NCI-H1417 treated with DMSO at 0.1 percent for 48 hours (cell line): ENCODE results near the gene PLCB4.

Experiments used
- DNase-seq: peaks from one replicate; lab custom pipeline; 2025; lab: John Stamatoyannopoulos, UW

PLCB4 gene

DNA sequence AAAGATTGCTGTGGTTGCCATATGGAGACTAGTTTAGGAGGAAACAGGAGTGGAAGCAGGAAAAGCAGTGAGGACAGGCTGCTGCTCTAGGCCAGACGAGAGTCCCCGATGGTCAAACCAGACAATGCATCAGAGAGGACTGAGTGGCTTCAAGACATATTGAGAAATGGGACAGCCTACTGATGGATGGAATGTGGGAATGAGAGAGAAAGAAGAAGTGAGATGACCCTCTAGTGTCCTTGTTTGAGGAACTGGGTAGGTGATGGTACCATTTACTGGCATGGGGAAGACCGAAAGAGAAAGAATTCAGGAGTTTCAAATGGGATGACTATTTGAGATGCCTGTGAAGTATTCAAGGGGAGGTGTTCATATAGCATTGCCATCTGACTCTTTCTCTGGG is 333.7 kb downstream of the PLCB4 start:
- DNase-seq, result no peak

DNA sequence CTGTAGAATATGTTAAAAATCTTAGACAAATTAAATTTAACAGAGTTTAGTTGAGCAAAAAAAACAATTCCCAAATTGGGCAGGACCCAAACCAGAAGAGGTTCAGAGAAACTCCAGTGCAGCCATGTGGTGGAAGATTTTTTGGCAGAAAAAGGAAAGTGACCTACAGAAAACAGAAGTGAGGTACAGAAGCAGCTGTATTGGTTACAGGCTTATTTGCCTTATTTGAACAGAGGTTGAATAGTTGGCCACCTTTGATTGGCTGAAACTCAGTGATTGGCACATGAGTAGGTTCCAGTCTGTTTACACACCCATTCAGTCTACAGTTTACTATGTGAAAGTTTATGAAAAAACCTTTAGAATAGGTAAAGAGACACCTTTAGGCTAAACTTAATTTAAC is 334.6 kb downstream of the PLCB4 start:
- DNase-seq, result no peak

DNA sequence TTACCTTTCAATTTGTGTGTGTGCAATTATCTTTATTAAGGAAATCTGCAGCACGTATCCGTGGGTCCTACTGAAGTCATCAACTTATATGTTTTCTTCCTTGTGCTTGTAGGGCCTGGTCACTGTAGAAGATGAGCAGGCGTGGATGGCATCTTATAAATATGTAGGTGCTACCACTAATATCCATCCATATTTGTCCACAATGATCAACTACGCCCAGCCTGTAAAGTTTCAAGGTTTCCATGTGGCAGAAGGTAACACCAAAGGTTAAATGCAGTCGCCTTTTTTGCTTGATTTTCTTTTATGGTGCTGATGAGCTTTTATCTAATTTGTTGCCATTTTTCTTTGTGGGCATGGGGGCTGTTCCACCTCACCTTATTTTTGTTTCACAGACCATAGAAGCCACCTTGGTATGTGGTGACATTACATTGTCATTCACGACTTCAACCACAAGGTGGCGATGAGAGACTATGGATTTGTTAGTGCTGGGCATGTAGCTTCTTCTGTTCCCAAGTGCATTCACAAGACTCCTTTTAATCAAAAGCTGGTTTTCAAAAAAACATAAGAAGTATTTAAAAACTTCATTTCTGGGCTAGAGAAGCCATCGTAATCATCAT is 339.0 kb downstream of the PLCB4 start:
- DNase-seq, result peak; percentile 32

DNA sequence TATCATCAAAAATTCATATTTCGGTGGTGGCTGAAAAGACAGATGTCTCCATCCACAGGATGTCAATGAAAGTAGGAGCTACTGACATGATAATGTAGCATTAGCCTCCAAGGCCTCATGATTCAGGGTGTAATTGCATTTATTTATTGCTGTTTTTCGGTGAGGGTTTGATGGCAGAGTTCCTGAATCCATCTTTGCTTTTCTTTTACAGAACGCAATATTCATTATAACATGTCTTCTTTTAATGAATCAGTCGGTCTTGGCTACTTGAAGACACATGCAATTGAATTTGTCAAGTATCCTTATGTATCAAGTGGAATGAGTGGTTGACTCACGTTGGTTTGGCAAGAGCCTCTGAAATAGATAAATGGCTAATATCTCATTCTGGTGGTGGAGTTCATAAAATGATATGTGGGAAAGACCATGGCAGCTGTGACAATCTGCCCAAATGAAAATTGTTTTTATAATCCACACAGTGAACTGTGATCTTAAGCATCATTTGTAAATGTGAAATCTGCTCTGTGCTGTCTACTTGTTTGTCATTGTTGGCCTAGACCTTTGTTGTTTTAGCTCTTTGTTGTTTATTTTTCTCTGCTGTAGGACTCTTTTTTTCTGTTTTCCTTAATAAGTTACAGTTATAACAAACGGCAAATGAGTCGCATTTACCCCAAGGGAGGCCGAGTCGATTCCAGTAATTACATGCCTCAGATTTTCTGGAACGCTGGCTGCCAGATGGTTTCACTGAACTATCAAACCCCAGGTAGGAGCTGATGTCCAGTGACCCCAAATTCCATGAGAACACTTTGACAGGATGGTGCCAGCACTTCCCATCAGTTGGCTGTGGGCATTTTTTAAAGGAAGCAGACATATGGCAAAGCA is 339.8 kb downstream of the PLCB4 start:
- no peak for DNase-seq

DNA sequence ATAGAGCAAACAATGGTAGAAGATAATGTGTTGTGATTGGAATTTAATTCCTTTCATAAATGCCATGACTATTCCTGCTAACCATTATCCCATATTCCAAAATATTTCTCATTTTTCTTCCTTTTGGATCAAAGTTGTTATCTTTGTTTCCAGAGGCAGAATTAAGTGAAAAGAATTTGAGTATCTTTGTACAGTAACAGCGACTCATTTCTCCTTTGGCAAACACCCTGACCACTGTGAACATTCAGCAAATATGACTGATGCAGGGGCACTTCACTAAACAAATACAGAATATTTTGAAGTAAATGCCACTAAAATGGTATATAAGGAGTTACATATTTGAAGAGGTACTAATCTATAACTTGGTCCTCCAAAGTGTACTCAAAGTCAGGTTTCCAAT is 340.5 kb downstream of the PLCB4 start:
- DNase-seq, result no peak

DNA sequence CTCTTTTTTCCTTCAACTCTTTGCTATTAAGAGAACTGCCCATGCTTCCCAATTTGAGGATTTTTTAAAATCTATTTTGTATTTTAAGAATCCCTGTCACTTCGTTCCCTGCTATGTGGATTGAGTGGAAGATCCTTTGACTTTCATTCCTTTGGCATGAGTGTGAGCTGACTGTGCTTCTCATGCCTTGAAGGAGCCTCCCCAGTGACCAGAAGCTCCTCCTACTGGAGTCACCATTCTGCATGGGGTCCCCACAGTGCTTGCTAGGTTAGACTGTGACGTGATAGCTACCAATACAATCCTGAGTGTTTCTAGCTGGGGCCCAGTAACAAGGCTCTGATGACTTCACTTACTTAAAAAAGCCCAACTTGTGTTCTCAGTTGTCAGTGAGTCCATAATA is 341.1 kb downstream of the PLCB4 start:
- no peak for DNase-seq

DNA sequence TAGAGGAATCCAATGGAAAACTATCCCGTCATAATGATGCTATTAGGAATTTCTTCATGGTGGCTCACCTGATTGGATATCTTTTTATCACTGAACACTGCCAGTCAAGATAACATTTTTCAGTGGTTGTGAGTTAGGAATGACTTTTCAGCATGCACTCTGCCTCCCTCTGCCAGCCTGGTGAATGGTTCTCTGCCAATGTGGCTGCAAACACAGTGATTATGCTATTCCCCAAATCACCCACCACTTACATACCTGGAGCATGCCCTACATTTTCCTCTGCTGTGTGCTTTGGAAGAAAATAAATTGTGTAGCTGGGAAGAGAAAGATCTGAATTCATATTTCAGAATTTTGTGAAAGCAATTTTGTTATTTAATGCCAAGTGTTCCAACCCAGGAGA is 342.9 kb downstream of the PLCB4 start:
- DNase-seq, result no peak

DNA sequence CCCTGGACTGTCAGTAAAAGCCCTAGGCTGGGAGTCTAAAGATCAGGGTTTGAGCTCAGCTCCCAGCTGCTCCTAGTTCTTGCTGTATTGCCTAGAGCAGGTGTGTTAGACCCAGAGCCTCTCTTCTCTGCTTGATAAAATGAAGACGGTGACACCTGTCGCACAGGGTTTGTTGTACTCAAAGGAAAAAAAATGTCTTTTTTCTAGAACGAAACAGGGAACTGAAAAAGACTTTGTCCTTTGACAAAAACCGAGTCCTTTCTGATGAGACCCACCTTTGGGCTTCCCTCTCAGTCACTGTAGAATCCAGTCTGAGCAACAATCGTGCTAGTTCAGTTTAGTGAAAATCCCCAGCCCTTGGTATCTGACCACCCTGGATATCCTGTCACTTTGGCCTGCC is 343.4 kb downstream of the PLCB4 start:
- DNase-seq, result no peak

DNA sequence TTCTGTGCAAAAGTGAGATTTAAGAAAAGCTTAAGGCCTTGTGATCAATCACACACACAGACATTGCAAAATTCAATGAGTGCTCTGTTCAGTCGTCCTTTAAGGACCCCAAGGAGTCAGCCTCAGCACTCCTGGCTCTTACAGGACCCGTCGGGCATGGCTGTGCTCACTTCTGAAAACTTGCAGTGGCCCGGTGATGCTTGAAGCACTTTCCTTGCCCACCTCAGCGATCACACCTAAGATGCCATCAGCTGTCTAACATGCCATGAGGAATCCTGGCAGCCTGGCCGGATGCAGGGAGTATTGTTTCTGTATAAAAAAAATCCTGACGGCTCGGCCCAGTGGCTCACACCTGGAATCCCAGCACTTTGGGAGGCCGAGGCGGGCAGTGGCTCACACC is 344.1 kb downstream of the PLCB4 start:
- no peak for DNase-seq

DNA sequence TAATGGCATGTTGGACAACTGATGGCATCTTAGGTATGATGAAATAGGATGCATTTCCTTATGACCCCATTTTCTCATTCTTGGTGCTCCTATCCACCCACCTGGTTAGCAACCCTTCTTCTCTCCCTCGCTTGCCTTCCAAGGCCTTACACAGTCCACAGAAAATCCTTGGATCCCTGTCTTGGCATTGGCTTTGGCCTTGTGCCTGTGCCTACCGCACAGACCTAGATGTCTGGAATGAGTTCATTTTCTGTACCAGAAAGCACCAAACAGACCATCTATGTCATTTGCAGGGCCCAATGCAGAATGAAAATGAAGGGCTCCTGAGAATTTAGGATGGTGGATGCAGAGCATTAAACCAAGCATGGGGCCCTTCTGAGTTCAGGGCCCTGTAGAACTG is 346.5 kb downstream of the PLCB4 start:
- DNase-seq, result no peak

DNA sequence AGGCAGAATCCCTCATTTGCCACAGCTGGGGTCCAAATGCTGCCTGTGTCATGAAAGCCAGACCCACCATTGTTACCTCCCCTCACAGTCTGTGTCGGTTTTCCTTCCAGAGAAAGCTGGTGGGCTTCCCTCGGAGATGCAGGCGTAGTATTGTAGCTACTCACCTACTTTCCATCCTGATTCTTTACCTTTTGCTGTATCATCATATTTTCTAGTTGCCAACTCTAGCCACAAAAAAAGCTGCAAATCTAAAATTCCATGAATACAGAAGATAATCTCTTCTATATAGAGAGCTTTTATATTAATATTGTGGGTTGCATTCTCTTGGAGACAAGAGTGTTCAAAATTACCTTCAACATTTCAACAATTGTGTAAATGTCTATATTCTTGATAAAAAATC is 347.5 kb downstream of the PLCB4 start:
- no peak for DNase-seq

DNA sequence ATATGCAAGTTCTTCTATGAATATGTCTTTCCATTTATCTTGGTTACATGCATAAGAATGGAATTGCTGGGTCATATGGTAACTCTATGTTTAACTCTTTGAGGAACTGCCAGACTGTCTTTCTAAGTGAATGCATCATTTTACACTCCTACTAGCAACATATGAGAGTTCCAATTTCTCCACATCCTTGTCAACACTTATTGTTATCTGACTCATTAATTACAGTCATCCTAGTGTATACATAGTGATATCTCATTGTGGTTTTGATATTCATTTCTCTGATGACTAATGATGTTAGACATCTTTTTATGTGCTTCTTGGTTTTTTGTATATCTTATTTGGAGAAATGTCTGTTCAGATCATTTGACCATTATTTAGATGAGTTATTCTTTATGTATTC is 348.8 kb downstream of the PLCB4 start:
- DNase-seq, result no peak

DNA sequence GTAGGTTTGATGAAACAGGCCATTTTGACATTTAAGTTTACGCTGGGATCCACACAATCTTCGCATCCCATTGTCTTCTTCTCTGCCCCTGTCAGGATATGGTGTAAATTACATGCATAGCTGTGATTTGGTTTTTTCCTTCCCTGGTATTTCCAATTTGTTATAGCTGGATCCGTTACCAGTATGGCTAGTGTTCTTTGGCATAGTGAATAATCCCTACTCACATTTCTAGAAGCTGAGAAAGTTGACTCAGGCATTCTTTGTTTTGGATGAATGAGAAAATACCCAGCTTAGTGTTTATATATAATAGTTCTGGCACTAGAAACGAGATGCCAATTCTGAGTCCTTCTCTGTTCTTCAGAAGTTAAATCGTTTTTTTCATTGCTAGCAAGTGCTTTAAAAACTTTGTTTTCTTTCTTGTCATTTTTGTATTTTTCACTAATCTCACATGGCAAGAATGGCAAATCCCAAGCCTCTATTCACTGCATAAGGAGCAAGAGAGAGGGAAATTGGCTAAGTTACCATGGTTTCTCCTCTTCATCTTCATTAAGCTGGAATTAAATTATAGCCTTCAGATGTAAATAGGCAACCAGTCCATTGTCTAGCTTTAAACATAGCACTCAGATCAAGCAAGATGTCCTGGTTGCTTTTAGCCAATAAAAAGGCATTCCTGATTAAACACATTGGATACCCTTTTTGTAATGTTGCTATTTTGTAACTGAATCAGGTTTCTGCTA is 353.6 kb downstream of the PLCB4 start:
- no peak for DNase-seq

DNA sequence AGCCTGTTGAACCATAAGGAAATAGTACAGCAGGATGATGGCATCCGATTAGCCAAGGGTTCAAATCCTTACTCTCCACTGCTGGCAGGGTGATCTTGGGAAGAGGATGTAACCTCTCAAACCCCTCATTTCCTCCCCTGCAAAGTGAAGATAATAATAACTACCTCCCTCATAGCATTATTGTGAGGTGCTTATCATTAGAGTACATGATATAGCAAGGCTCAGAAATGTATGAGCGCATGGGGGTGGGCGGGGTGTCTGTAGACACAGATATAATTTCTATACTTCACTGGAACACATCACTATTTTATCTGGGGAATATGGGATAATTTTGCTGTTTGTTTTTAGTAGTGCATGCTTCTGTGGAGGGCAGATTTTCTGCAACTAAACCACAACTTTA is 355.7 kb downstream of the PLCB4 start:
- DNase-seq, result no peak

DNA sequence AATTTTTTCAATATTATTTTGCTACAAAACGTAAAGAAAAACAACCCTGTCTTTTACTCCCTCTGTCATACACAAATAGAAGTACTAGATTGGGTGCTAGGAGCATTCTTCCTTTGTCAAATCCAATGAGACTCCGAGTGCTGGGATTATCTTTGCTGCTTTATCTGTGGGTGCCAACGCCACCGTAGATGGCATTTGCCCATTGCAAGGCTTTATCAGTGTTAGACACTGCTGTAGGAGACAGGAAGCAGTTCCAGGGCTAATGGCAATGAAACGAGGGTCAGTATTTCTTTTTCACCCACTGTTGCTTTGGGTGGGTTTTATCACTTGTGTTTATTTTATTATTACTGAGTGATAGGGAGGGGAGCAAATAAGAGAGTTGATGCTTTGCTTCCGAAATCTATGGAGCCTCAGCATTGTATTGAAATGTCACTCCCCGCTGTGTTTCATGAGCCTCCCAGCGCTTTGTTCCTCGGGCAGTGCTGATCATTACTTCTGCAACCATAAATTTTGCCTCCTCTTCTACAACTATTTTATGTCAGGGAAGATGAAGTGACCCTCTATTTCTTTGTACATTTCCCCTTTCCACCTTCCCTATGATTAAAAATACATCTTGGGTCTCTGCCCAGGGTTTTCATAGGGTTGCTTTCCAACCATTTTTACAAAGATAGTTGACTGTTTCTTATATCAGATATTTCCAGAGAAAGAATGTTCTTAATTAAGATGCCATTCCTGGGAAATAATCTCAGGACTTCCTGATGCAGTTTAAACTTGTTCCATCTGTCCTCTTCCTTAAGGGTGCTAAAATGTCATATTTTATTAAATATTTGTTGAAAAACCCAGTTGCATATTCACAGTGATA is 358.8 kb downstream of the PLCB4 start:
- DNase-seq, result no peak

DNA sequence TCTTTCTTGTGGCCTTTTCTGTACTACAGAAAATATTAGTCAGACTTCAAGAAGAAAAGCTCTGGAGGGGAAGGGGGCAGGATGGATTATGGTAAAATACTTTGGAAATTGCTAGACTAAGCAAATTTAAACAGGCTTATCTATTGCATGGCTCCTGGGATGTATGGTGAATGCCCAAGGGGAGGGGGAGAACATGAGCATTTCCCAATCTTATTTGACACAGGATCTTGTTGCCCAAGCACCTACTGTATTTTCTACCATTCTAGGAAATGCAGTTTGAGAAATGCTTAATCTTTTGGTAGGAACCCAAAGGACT is 359.4 kb downstream of the PLCB4 start:
- DNase-seq, result no peak

DNA sequence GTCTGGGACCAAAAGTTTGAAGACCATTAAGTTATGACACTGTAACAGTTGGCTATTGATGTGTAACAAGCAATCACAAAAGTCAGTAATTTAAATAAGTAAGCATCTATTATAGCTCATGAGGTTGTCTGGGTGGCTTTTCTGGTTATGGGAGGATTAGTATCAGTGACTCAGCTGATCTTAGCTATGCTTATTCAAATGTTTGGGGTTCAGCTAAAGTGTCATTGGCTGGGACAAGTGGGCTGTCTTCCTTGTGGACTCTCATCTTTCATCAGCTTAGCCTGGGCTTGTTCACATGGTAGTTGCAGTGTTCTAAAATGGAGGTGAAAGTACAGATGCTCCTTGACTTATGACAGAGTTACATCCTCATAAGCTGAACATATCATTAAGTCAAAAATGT is 370.9 kb downstream of the PLCB4 start:
- DNase-seq, result no peak

DNA sequence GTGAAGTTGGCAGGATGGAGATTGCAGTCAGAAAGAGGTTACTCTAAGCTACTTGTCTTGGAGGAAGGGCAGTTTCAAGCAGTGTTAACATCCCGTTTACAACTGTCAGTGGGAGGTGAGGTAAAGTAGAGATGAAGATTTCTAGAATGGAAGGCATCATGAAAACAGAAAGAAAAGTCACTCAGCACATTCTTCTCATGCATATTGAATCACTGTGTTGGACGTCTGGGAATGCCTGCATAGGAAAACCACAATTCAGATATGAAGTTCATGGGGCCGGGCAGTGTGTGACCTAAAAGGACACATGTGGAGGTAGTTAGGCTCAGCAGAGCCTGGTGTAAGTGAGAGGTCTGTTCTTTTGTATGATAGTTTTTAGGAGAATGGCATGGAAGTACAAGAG is 372.0 kb downstream of the PLCB4 start:
- DNase-seq, result no peak

DNA sequence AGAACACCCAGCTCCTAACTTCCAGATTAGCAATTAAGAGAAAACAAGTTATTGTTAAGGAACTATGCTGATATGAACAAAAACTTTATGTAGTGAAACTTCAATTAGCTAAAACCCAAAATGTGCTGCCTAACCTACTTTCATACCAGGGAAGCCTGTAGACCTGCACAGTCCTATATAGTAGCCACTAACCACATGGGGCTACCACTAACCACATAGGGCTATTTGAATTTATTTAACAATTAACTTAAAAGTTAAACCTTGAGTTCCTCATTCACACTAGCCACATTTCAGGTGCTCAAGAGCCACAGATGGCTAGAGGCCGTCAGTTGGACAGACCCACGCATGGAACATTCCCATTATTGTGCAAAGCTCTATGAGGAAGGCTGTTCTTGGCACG is 373.1 kb downstream of the PLCB4 start:
- DNase-seq, result no peak

DNA sequence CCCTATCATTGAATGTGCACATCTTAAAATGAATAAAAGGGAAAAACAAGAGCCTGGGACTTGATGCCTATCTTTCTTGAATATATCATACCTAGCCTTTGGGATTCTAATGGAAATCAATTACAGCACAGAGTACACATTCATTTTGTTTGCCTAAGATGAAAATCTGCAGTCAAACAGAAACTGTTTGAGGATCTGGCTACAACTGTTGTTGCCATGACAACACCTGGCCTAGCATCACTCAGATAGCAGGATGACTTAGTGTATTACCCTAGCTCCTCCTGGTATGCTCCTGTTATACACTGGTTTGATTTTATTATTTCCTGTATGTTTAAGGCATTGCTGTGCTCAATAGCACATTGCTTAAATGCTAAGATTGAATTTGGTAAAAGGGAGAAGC is 374.0 kb downstream of the PLCB4 start:
- peak; percentile 53 for DNase-seq

DNA sequence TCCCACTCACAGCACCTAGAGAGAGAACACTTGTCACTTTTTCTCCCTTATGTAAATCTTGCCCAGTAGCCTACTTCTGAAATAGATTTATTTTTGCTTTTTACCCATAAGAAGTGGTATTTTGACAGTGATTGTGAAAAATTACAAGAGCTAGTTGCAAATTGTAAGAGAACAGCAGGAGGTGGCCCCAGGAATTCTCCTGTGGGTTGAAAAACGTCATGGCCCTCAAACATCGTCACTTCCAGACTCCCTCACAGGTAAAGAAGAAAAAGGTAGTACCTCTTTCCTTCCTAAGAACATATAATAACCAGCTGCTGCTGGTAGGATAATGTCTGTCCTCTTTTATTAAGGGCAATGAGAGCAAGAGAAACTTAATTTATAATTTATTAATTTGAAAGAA is 376.0 kb downstream of the PLCB4 start:
- DNase-seq, result no peak

DNA sequence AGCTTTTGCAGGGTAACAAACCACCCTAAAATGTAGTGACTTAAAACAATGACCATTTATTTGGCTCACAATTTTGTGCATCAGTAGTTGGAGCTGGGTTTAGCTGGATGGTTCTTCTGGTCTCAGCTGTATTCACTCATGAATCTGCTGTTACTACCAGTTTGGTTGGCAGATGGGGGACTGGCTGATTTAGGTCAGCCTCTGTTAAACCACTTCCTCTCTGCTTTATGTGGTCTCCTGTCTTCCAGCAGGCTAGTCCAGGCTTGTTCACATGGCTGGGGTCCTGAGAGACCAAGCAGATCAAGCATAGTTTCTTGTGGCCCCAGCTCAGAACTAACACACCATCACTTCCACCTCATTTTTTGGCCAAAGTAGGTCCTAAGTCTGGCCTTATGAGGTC is 378.3 kb downstream of the PLCB4 start:
- DNase-seq, result no peak
